Measurements from ENCODE around the gene NAALADL1. TPM values are rescaled to one million over a fixed set of nuclear protein-coding genes. Genes with fewer than 3 reads are reported as not detected.
A peak's percentile ranks its signal among the peaks of the same experiment; 100 is the strongest.

Gene NAALADL1
- total and polyA plus RNA-seq, 5 donors from 2014 or later = 16.4 to 52.2 (median 27.8) TPM

DNA sequence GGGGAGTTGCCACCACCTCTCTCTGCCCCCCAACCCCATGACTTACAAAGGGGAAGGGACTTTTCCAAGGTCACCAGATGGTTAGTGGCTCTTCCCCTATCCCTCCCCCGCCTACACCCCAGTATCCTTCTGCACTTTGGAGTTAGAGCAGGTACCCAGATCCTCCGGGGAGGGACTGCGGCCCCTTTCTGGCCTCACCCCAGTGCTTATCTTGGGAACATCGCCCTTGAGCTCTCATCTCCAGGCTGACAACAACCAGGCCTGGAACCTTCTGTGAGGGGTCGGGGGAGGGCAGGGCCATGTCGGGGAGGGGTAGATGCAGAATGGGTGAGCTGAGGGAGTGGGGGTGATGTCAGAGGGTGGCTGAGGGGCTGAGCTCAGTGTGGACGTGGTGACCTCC lies 7.5 kb upstream of the NAALADL1 start:
- Mint-ChIP-seq H3K4me3 (no peak overlapping the region), H3K27me3 (peaks cover 4% of the 10 kb centered on the region), H3K36me3 (no peaks in the 10 kb centered on the region), H3K27ac (no peak overlapping the region), H3K9me3 (no peaks in the 10 kb centered on the region), H3K4me1 (peaks cover 0 to 2% (median 0%) of the 10 kb centered on the region in 4 donors)
- H3K4me1 ChIP-seq (ENCODE audit: control insufficient read depth, insufficient read depth, low read length, poor library complexity, severe bottlenecking) = no peaks in the 10 kb centered on the region
- H3K27me3 ChIP-seq (ENCODE audit: control insufficient read depth, insufficient read depth, low read length) = no peaks in the 10 kb centered on the region
- DNase-seq = no peak
- no peak overlapping the region for H3K27ac ChIP-seq (ENCODE audit: insufficient read depth, low read length, poor library complexity, severe bottlenecking)
- no peak for ATAC-seq (ENCODE audit: low read depth in 2 of 2)
- no peaks in the 10 kb centered on the region for H3K9me3 ChIP-seq (ENCODE audit: control insufficient read depth in 2 of 2, low read length in 2 of 2)
- no peaks in the 10 kb centered on the region for H3K36me3 ChIP-seq (ENCODE audit: control insufficient read depth, insufficient read depth, low read length)
- no peak overlapping the region for H3K4me3 ChIP-seq (ENCODE audit: low read depth, low read length)

DNA sequence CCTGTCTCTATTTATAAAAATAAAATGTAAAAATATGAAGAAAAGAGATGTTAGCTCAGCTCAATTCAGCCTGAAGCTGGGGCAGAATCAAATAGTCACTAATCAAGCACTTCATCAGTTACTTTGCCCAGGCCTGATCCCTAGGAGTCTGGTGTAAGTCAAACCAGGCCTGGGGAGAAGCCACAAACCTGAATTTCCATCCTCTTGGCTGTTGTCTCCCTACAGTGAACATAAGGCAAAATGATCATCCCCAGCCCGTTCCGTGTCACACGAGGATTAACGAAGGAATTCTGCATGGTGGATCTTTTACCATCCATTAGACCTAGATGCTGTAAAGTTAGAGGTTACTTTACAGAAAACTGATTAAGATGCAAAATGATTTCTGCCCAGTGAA lies 6.5 kb upstream of the NAALADL1 start:
- Histone ChIP-seq H3K27me3 (ENCODE audit: control insufficient read depth, insufficient read depth, low read length) (no peaks in the 10 kb centered on the region), H3K36me3 (ENCODE audit: control insufficient read depth, insufficient read depth, low read length) (no peaks in the 10 kb centered on the region), H3K27ac (ENCODE audit: insufficient read depth, low read length, poor library complexity, severe bottlenecking) (no peak overlapping the region), H3K9me3 (ENCODE audit: control insufficient read depth in 2 of 2, low read length in 2 of 2) (no peaks in the 10 kb centered on the region), H3K4me3 (ENCODE audit: low read depth, low read length) (no peak overlapping the region), H3K4me1 (ENCODE audit: control insufficient read depth, insufficient read depth, low read length, poor library complexity, severe bottlenecking) (no peaks in the 10 kb centered on the region)
- H3K4me3 Mint-ChIP-seq = no peak overlapping the region
- peaks cover 0 to 4% (median 2%) of the 10 kb centered on the region in 4 donors for H3K4me1 Mint-ChIP-seq
- peak overlapping the region in 1 of 3 donors; percentile 34 for H3K27ac Mint-ChIP-seq
- DNase-seq = no peak
- H3K9me3 Mint-ChIP-seq = no peaks in the 10 kb centered on the region
- H3K27me3 Mint-ChIP-seq = peaks cover 4% of the 10 kb centered on the region
- H3K36me3 Mint-ChIP-seq = no peaks in the 10 kb centered on the region
- no peak for ATAC-seq (ENCODE audit: low read depth in 2 of 2)

DNA sequence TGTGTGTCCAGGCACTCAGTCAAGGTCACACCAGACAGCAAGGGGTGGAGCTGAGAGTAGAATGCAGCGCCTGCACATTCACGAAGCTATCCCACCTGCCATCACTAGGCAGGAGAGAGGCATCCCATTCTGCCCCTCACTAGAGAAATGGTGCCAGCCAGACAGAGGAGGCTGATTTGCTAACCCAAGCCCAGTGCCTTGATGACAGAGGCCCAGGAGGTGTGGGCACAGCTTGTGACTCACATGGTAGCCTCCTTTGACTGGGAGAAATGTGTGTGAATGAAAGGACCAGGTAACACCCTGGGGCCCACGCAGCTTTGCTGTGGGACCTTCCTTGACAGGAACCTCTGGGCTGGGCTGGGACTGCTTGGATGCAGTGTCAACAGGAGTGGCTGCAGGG lies 5.2 kb upstream of the NAALADL1 start:
- H3K4me3 Mint-ChIP-seq = no peak overlapping the region

DNA sequence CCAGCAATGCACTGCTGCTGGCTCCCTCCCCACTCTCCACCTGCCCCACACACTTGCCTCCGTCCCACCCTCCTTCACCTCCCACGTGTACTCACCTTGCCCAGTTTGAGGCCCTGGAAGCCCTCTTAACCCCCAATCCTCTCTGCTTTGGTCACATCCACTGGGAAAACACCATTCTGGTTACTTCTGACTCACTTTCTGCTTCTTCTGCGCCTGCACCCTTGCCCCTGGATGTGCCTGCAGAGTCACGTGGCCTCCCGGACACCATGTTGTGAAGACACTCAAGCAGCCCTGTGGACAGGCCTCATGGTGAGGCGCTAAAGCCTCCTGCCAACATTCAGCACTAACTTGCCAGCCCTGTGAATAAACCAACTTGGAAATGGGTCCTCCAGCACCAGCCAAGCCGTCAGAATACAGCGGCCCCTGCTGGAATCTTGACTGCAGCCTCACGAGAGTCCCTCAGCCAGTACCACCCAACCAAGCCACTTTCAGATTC lies 2.6 kb upstream of the NAALADL1 start:
- no peak overlapping the region for H3K27ac ChIP-seq (ENCODE audit: insufficient read depth, low read length, poor library complexity, severe bottlenecking)
- H3K27ac Mint-ChIP-seq = peak overlapping the region in 1 of 3 donors; percentile 51
- no peaks in the 10 kb centered on the region for H3K36me3 Mint-ChIP-seq
- no peaks in the 10 kb centered on the region for H3K9me3 ChIP-seq (ENCODE audit: control insufficient read depth in 2 of 2, low read length in 2 of 2)
- no peak overlapping the region for H3K4me3 Mint-ChIP-seq
- ATAC-seq (ENCODE audit: low read depth in 2 of 2) (peak in 1 of 2 donors; percentile 14), DNase-seq (peak in 1 of 3 donors; percentile 17)
- no peak overlapping the region for H3K4me3 ChIP-seq (ENCODE audit: low read depth, low read length)
- H3K27me3 ChIP-seq (ENCODE audit: control insufficient read depth, insufficient read depth, low read length) = no peaks in the 10 kb centered on the region
- no peaks in the 10 kb centered on the region for H3K36me3 ChIP-seq (ENCODE audit: control insufficient read depth, insufficient read depth, low read length)
- H3K4me1 Mint-ChIP-seq = peaks cover 0 to 4% (median 2%) of the 10 kb centered on the region in 4 donors
- no peaks in the 10 kb centered on the region for H3K4me1 ChIP-seq (ENCODE audit: control insufficient read depth, insufficient read depth, low read length, poor library complexity, severe bottlenecking)
- no peaks in the 10 kb centered on the region for H3K9me3 Mint-ChIP-seq
- H3K27me3 Mint-ChIP-seq = peaks cover 12% of the 10 kb centered on the region

More for the DNA sequence above, 5.2 kb upstream of the NAALADL1 start:
- Mint-ChIP-seq H3K27ac (no peak overlapping the region), H3K27me3 (peaks cover 7% of the 10 kb centered on the region), H3K4me1 (peaks cover 0 to 4% (median 2%) of the 10 kb centered on the region in 4 donors), H3K9me3 (no peaks in the 10 kb centered on the region), H3K36me3 (no peaks in the 10 kb centered on the region)
- no peak for DNase-seq
- H3K27me3 ChIP-seq (ENCODE audit: control insufficient read depth, insufficient read depth, low read length) = no peaks in the 10 kb centered on the region
- no peak overlapping the region for H3K4me3 ChIP-seq (ENCODE audit: low read depth, low read length)
- H3K4me1 ChIP-seq (ENCODE audit: control insufficient read depth, insufficient read depth, low read length, poor library complexity, severe bottlenecking) = no peaks in the 10 kb centered on the region
- H3K27ac ChIP-seq (ENCODE audit: insufficient read depth, low read length, poor library complexity, severe bottlenecking) = no peak overlapping the region
- H3K9me3 ChIP-seq (ENCODE audit: control insufficient read depth in 2 of 2, low read length in 2 of 2) = no peaks in the 10 kb centered on the region
- no peak for ATAC-seq (ENCODE audit: low read depth in 2 of 2)
- H3K36me3 ChIP-seq (ENCODE audit: control insufficient read depth, insufficient read depth, low read length) = no peaks in the 10 kb centered on the region

DNA sequence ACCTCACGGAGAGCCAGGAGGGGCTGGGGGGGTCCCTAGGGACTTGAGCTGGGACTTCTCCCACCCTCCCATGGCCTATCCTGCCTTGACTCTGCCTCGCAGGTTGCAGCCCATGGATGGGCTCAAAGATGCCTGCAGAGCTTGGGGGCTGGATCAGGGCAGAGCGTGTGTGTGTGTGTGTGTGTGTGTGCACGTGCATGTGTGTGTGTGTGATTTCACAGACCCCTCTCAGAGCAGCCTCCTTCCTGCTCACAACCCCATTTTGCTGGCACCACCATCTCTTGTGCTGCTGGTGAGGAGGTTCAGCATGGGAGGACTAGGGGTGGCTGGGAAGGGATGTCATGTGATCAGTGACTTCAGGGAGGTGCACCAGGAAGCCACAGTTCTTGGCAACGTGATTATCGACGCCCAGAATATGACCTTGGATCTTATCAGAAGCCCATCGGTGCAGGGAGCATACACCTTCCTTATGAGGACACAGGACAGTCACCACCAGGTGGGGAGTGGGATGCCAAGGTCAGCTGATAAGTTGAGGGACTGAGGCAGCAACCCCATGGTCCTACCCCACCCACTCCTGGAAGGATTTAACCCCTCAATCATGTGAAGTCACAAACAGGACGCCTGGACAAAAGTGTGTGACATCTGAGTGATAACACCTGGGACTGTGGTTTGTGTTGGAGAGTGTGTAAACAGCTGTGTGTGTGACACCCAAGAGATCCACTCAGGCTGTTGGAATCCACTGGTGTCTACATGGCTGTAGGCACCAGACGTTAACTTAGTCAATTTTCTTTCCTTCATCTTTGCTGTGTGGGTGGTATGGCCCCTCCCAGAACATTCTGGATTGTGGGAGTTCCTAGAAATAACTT lies 1.8 kb upstream of the NAALADL1 start:
- DNase-seq (peak in 1 of 3 donors; percentile 33), ATAC-seq (ENCODE audit: low read depth in 2 of 2) (no peak)
- Histone ChIP-seq H3K4me1 (ENCODE audit: control insufficient read depth, insufficient read depth, low read length, poor library complexity, severe bottlenecking) (no peaks in the 10 kb centered on the region), H3K36me3 (ENCODE audit: control insufficient read depth, insufficient read depth, low read length) (no peaks in the 10 kb centered on the region), H3K27ac (ENCODE audit: insufficient read depth, low read length, poor library complexity, severe bottlenecking) (no peak overlapping the region), H3K9me3 (ENCODE audit: control insufficient read depth in 2 of 2, low read length in 2 of 2) (no peaks in the 10 kb centered on the region), H3K27me3 (ENCODE audit: control insufficient read depth, insufficient read depth, low read length) (no peaks in the 10 kb centered on the region), H3K4me3 (ENCODE audit: low read depth, low read length) (no peak overlapping the region)
- no peak overlapping the region for H3K27ac Mint-ChIP-seq
- H3K36me3 Mint-ChIP-seq = no peaks in the 10 kb centered on the region
- peaks cover 0 to 4% (median 2%) of the 10 kb centered on the region in 4 donors for H3K4me1 Mint-ChIP-seq
- H3K9me3 Mint-ChIP-seq = no peaks in the 10 kb centered on the region
- no peak overlapping the region for H3K4me3 Mint-ChIP-seq
- peaks cover 12% of the 10 kb centered on the region for H3K27me3 Mint-ChIP-seq

DNA sequence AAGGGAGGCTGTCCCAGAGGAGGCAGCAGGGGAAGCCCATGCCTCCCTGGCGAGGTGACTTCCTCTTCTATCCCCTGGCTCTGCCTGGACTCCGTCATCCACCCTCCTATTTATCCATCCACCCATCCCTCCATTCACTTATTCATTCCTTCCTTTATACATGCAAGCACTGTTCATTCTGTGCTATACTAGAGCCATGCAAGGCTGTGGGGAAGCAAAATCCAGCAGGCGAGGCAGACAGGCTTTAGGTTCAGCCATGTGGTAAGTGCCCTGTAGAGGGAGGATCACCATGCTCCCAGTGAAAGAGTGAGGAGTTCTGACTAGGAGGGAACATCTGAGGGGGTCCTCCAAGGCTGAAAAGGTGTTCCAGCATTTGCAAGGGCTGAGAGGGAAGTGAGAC lies 1.2 kb upstream of the NAALADL1 start:
- no peaks in the 10 kb centered on the region for H3K9me3 ChIP-seq (ENCODE audit: control insufficient read depth in 2 of 2, low read length in 2 of 2)
- ATAC-seq (ENCODE audit: low read depth in 2 of 2) (no peak), DNase-seq (no peak)
- no peak overlapping the region for H3K27ac ChIP-seq (ENCODE audit: insufficient read depth, low read length, poor library complexity, severe bottlenecking)
- H3K27me3 ChIP-seq (ENCODE audit: control insufficient read depth, insufficient read depth, low read length) = no peaks in the 10 kb centered on the region
- no peaks in the 10 kb centered on the region for H3K9me3 Mint-ChIP-seq
- no peaks in the 10 kb centered on the region for H3K4me1 ChIP-seq (ENCODE audit: control insufficient read depth, insufficient read depth, low read length, poor library complexity, severe bottlenecking)
- H3K4me3 Mint-ChIP-seq = no peak overlapping the region
- H3K27ac Mint-ChIP-seq = no peak overlapping the region
- no peaks in the 10 kb centered on the region for H3K36me3 Mint-ChIP-seq
- H3K36me3 ChIP-seq (ENCODE audit: control insufficient read depth, insufficient read depth, low read length) = no peaks in the 10 kb centered on the region
- peaks cover 12% of the 10 kb centered on the region for H3K27me3 Mint-ChIP-seq
- H3K4me1 Mint-ChIP-seq = peaks cover 0 to 4% (median 3%) of the 10 kb centered on the region in 4 donors
- no peak overlapping the region for H3K4me3 ChIP-seq (ENCODE audit: low read depth, low read length)

DNA sequence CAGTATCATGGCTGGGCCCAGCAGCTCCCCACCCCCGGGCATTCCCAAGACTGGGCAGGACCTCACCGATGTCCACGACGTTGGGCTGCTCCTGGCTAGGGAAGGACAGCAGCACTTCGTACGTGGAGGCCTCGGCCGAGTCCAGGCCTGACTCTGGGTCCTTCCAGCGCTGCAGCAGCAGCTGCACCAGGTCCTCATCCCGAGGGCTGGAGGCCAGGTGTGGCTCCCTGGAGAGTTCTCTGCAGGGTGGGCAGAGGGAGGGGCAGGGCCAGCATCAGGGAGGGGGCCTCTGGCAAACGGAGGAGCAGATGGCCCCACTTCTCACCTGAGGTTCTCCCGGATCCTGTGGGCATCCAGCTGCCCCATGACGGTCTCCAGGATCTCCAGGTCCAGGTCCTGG lies 341 bp downstream of the NAALADL1 start:
- peaks cover 0 to 18% (median 13%) of the 10 kb centered on the region in 4 donors for H3K4me1 Mint-ChIP-seq
- H3K36me3 ChIP-seq (ENCODE audit: control insufficient read depth, insufficient read depth, low read length) = no peaks in the 10 kb centered on the region
- H3K9me3 Mint-ChIP-seq = no peaks in the 10 kb centered on the region
- H3K4me3 ChIP-seq (ENCODE audit: low read depth, low read length) = no peak overlapping the region
- no peak overlapping the region for H3K27ac Mint-ChIP-seq
- no peaks in the 10 kb centered on the region for H3K36me3 Mint-ChIP-seq
- no peaks in the 10 kb centered on the region for H3K9me3 ChIP-seq (ENCODE audit: control insufficient read depth in 2 of 2, low read length in 2 of 2)
- H3K4me1 ChIP-seq (ENCODE audit: control insufficient read depth, insufficient read depth, low read length, poor library complexity, severe bottlenecking) = peaks cover 11% of the 10 kb centered on the region
- ATAC-seq (ENCODE audit: low read depth in 2 of 2) (no peak), DNase-seq (no peak)
- no peaks in the 10 kb centered on the region for H3K27me3 ChIP-seq (ENCODE audit: control insufficient read depth, insufficient read depth, low read length)
- H3K27me3 Mint-ChIP-seq = peaks cover 12% of the 10 kb centered on the region
- H3K27ac ChIP-seq (ENCODE audit: insufficient read depth, low read length, poor library complexity, severe bottlenecking) = no peak overlapping the region
- H3K4me3 Mint-ChIP-seq = no peak overlapping the region

DNA sequence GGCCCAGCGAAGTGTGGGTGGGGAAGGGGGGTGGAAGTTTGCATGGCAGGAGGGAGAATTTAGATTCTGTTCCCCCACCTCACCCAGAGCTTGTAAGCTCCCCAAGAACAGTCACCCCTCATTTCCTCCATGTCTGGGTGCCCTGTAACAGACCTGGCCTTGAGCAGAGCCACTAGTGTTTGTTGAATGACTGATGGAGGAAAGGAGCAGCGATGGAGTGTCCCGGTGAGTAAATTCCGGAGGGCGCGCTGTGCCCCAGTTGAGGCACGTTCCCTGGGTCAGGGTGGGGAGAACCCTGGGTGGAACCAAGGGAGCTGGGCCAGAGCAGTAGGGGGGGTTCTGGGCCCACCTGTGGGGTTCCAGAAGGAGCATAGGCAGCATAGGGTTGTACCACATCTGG lies 827 bp downstream of the NAALADL1 start:
- Mint-ChIP-seq H3K27ac (no peak overlapping the region), H3K36me3 (no peaks in the 10 kb centered on the region), H3K9me3 (no peaks in the 10 kb centered on the region), H3K4me1 (peaks cover 0 to 21% (median 13%) of the 10 kb centered on the region in 4 donors), H3K4me3 (no peak overlapping the region), H3K27me3 (peaks cover 12% of the 10 kb centered on the region)
- ATAC-seq (ENCODE audit: low read depth in 2 of 2) (no peak), DNase-seq (no peak)
- Histone ChIP-seq H3K4me1 (ENCODE audit: control insufficient read depth, insufficient read depth, low read length, poor library complexity, severe bottlenecking) (peaks cover 11% of the 10 kb centered on the region), H3K27me3 (ENCODE audit: control insufficient read depth, insufficient read depth, low read length) (no peaks in the 10 kb centered on the region), H3K4me3 (ENCODE audit: low read depth, low read length) (no peak overlapping the region), H3K36me3 (ENCODE audit: control insufficient read depth, insufficient read depth, low read length) (no peaks in the 10 kb centered on the region), H3K9me3 (ENCODE audit: control insufficient read depth in 2 of 2, low read length in 2 of 2) (no peaks in the 10 kb centered on the region), H3K27ac (ENCODE audit: insufficient read depth, low read length, poor library complexity, severe bottlenecking) (no peak overlapping the region)

All from CD4-positive, CD25-positive, alpha-beta regulatory T cell (primary cell).